OCI-LY3 (cell line): ENCODE results near the gene COL27A1.
"Not testable (repeated sequence)": the region's sequence is repeated elsewhere in the genome, so short reads cannot be mapped to it uniquely, and the experiment has no call there.

Source experiments
- CTCF ChIP-seq: fragments of 200-600, 300-600 bp; sonication (generic); IDR thresholded peaks from 2 replicates; pipeline ENCODE4 v1.5.1; 2014; ENCODE audit warnings: antibody characterized with exemption, low read length, low read depth
- EZH2phosphoT487 ChIP-seq: fragments of 200-600 bp; shearing (Covaris generic); IDR thresholded peaks from 2 replicates; pipeline ENCODE4 v1.6.1; 2018; ENCODE audit warnings: antibody characterized with exemption, mixed run types, low read depth

- not testable (repeated sequence) for TF ChIP-seq EZH2phosphoT487, CTCF
These were observed 36.1 kb downstream of the COL27A1 start for GRCh38 chr9:114191402-114191801.
